HepG2 (cell line): Measurements from ENCODE around the gene RGS19. TPM values are rescaled to one million over a fixed set of nuclear protein-coding genes. Genes with fewer than 3 reads are reported as not detected.

Source experiments
- FOXC1 ChIP-seq: sonication (generic); formaldehyde crosslinking; IDR thresholded peaks from 2 replicates; pipeline ENCODE4 v1.8.0; 2022; ENCODE audit warnings: mild to moderate bottlenecking, missing genetic modification reagents, borderline replicate concordance
- HDAC1 ChIP-seq: sonication (generic); formaldehyde crosslinking; IDR thresholded peaks from 2 replicates; pipeline ENCODE4 v1.5.1; 2020; ENCODE audit warnings: mild to moderate bottlenecking, missing genetic modification reagents
- HNRNPL ChIP-seq: fragments of 200-400 bp; formaldehyde crosslinking; IDR thresholded peaks from 2 replicates; pipeline ENCODE4 v1.6.1; 2017; ENCODE audit warnings: mild to moderate bottlenecking, low read depth, low read length
- ISL2 ChIP-seq: sonication (generic); formaldehyde crosslinking; IDR thresholded peaks from 2 replicates; pipeline ENCODE4 v1.5.0; 2020; ENCODE audit warnings: missing genetic modification reagents
- ISX ChIP-seq: sonication (generic); formaldehyde crosslinking; conservative IDR thresholded peaks from 2 replicates; pipeline ENCODE4 v1.5.0; 2020; ENCODE audit warnings: missing genetic modification reagents
- JARID2 ChIP-seq: sonication (generic); formaldehyde crosslinking; IDR thresholded peaks from 2 replicates; pipeline ENCODE4 v1.8.1; 2023; ENCODE audit warnings: missing genetic modification reagents, inconsistent platforms; ENCODE audit not compliant: insufficient replicate concordance
- JUN ChIP-seq: sonication (generic); formaldehyde crosslinking; IDR thresholded peaks from 2 replicates; pipeline ENCODE4 v1.4.0; 2020; ENCODE audit warnings: mild to moderate bottlenecking, missing genetic modification reagents
- MATR3 ChIP-seq: sonication (generic); formaldehyde crosslinking; IDR thresholded peaks from 2 replicates; pipeline ENCODE4 v1.4.0; 2020; ENCODE audit warnings: missing genetic modification reagents
- NFRKB ChIP-seq: fragments of 450-650 bp; IDR thresholded peaks from 2 replicates; pipeline ENCODE4 v1.6.1; 2017
- SMYD3 ChIP-seq: sonication (generic); formaldehyde crosslinking; IDR thresholded peaks from 2 replicates; pipeline ENCODE4 v1.8.1; 2023; ENCODE audit warnings: mild to moderate bottlenecking, missing genetic modification reagents
- ZKSCAN1 ChIP-seq: fragments of 150-350 bp; IDR thresholded peaks from 2 replicates; pipeline ENCODE4 v1.6.1; 2014; ENCODE audit warnings: low read length
- ZNF234 ChIP-seq: sonication (generic); formaldehyde crosslinking; conservative IDR thresholded peaks from 2 replicates; pipeline ENCODE4 v1.5.1; 2020; ENCODE audit warnings: mild to moderate bottlenecking, missing genetic modification reagents
- ZNF589 ChIP-seq: sonication (generic); formaldehyde crosslinking; conservative IDR thresholded peaks from 2 replicates; pipeline ENCODE4 v1.8.0; 2022; ENCODE audit warnings: mild to moderate bottlenecking, moderate library complexity, missing genetic modification reagents
- ZNF713 ChIP-seq: sonication (generic); formaldehyde crosslinking; IDR thresholded peaks from 2 replicates; pipeline ENCODE4 v1.4.0; 2020; ENCODE audit warnings: mild to moderate bottlenecking, missing genetic modification reagents
- ZNF841 ChIP-seq: sonication (generic); formaldehyde crosslinking; IDR thresholded peaks from 2 replicates; pipeline ENCODE4 v1.8.1; 2023; ENCODE audit warnings: missing genetic modification reagents, borderline replicate concordance
- ZNF879 ChIP-seq: sonication (generic); formaldehyde crosslinking; IDR thresholded peaks from 2 replicates; pipeline ENCODE4 v1.8.1; 2023; ENCODE audit warnings: missing genetic modification reagents
- ZSCAN30 ChIP-seq: sonication (generic); formaldehyde crosslinking; IDR thresholded peaks from 2 replicates; pipeline ENCODE4 v1.5.0; 2020; ENCODE audit warnings: mild to moderate bottlenecking, missing genetic modification reagents
- polyA plus RNA-seq, 8 experiments: library from polyadenylated mRNA; depleted of rRNA in 3 of 8; stranded (reverse) in 7 of 8; unstranded in 1 of 8; fragments of >200 nt; fragmentation: Illumina TruSeq in 4 of 8; extraction: Trizol in 4 of 8; gene quantifications; 2 replicates each; pipeline versions ENCODE4 v1.2.1 to v1.2.3, GENCODE V29; 2011 to 2016; ENCODE audit warnings: low read depth in 4 of 8, missing spikeins in 1 of 8, mixed read lengths in 1 of 8; ENCODE audit not compliant: insufficient read depth in 1 of 8
- total RNA-seq, 5 experiments: library from RNA; depleted of rRNA; stranded (reverse); fragments of >200 nt; fragmentation: Illumina TruSeq; extraction: Trizol; gene quantifications; 2 replicates each; pipeline ENCODE4 v1.2.3, GENCODE V29; 2016; ENCODE audit warnings: low read depth in 1 of 5
- TF ChIP-seq, protein P1 (sequence below): sonication (generic); formaldehyde crosslinking; conservative IDR thresholded peaks from 2 replicates; pipeline ENCODE4 v1.4.0; 2020; ENCODE audit warnings: missing genetic modification reagents
- TF ChIP-seq, protein P2 (sequence below): sonication (generic); formaldehyde crosslinking; conservative IDR thresholded peaks from 2 replicates; pipeline ENCODE4 v1.4.0; 2020; ENCODE audit warnings: missing genetic modification reagents
- TF ChIP-seq, protein P3 (sequence below): sonication (generic); formaldehyde crosslinking; IDR thresholded peaks from 2 replicates; pipeline ENCODE4 v1.5.1; 2020; ENCODE audit warnings: missing genetic modification reagents, mild to moderate bottlenecking, borderline replicate concordance
- TF ChIP-seq, protein P4 (sequence below): sonication (generic); formaldehyde crosslinking; IDR thresholded peaks from 2 replicates; pipeline ENCODE4 v1.5.0; 2020; ENCODE audit warnings: mild to moderate bottlenecking, missing genetic modification reagents, moderate library complexity
- TF ChIP-seq, protein P5 (sequence below): sonication (generic); formaldehyde crosslinking; IDR thresholded peaks from 2 replicates; pipeline ENCODE4 v1.9.0; 2021; ENCODE audit warnings: missing genetic modification reagents, borderline replicate concordance

RGS19 gene
- total and polyA plus RNA-seq, 2 of the 13 experiments (the other 11 are each of a cell fraction or from before 2014, with no cell fraction given) = 10.7 to 11.9 TPM

DNA sequence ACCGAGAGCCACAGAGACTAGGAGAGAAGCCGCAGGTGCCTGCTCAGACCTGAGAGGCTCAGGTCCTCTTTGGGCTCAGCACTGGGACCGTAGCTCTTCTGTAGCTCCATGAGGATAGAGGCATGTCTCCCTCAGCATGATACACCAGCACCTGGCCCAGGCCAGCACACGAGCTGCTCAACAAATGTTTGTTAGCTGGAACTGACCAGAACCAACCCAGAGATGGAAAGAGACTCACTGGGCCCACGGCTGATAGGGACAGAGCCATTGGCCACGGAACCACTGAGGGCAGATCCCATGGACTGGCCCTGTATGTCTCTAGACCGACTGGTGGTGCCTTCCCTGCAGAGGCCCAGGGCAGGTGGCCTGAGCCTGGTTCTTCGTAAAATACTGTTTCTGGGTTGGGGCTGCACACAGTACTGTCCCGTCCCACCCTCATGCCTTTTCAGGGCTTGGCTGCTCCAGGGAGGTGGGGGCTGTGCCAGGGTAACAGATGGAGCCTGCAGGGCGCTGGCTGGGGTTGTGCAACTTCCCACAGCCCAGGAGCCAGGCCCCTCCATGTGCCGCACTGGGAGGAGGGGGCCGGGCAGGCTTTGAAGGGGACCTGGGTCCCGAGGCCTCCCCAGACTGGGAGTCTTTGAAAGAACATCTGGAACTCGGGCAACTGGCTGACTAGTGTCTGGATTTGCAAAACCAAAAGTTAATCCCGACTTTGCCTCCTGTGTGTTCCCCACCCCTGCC lies 38.1 kb downstream of the RGS19 start (continued):
- TF ChIP-seq FOXC1 (CRISPR knock-in tag) (0 out of 2 replicates have a peak, but pooled peaks have one; percentile 3), ZKSCAN1 (no peak), HNRNPL (peak; percentile 83), ZNF589 (CRISPR knock-in tag) (no peak; the same call in none of the 2 replicates), ZNF234 (CRISPR knock-in tag) (no peak), JUN (no peak), SMYD3 (CRISPR knock-in tag) (peak; percentile 41; the same call in 1 of the 2 replicates), ISX (CRISPR knock-in tag) (no peak; the same call in 1 of the 2 replicates), JARID2 (no peak), ZSCAN30 (CRISPR knock-in tag) (no peak), MATR3 (CRISPR knock-in tag) (no peak), ISL2 (peak; percentile 45), ZNF713 (CRISPR knock-in tag) (no peak), NFRKB (no peak), ZNF879 (CRISPR knock-in tag) (no peak), HDAC1 (peak; percentile 76), ZNF841 (CRISPR knock-in tag) (no peak)
- TF ChIP-seq, protein P1, sequence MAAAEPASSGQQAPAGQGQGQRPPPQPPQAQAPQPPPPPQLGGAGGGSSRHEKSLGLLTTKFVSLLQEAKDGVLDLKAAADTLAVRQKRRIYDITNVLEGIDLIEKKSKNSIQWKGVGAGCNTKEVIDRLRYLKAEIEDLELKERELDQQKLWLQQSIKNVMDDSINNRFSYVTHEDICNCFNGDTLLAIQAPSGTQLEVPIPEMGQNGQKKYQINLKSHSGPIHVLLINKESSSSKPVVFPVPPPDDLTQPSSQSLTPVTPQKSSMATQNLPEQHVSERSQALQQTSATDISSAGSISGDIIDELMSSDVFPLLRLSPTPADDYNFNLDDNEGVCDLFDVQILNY = peak; percentile 33; the same call in 1 of the 2 replicates
- TF ChIP-seq, protein P2, sequence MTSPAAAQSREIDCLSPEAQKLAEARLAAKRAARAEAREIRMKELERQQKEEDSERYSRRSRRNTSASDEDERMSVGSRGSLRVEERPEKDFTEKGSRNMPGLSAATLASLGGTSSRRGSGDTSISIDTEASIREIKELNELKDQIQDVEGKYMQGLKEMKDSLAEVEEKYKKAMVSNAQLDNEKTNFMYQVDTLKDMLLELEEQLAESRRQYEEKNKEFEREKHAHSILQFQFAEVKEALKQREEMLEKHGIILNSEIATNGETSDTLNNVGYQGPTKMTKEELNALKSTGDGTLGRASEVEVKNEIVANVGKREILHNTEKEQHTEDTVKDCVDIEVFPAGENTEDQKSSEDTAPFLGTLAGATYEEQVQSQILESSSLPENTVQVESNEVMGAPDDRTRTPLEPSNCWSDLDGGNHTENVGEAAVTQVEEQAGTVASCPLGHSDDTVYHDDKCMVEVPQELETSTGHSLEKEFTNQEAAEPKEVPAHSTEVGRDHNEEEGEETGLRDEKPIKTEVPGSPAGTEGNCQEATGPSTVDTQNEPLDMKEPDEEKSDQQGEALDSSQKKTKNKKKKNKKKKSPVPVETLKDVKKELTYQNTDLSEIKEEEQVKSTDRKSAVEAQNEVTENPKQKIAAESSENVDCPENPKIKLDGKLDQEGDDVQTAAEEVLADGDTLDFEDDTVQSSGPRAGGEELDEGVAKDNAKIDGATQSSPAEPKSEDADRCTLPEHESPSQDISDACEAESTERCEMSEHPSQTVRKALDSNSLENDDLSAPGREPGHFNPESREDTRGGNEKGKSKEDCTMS (CRISPR knock-in tag) = peak; percentile 69; the same call in 1 of the 2 replicates
- TF ChIP-seq, protein P3, sequence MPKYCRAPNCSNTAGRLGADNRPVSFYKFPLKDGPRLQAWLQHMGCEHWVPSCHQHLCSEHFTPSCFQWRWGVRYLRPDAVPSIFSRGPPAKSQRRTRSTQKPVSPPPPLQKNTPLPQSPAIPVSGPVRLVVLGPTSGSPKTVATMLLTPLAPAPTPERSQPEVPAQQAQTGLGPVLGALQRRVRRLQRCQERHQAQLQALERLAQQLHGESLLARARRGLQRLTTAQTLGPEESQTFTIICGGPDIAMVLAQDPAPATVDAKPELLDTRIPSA = peak; percentile 62; the same call in 1 of the 2 replicates
- TF ChIP-seq, protein P4, sequence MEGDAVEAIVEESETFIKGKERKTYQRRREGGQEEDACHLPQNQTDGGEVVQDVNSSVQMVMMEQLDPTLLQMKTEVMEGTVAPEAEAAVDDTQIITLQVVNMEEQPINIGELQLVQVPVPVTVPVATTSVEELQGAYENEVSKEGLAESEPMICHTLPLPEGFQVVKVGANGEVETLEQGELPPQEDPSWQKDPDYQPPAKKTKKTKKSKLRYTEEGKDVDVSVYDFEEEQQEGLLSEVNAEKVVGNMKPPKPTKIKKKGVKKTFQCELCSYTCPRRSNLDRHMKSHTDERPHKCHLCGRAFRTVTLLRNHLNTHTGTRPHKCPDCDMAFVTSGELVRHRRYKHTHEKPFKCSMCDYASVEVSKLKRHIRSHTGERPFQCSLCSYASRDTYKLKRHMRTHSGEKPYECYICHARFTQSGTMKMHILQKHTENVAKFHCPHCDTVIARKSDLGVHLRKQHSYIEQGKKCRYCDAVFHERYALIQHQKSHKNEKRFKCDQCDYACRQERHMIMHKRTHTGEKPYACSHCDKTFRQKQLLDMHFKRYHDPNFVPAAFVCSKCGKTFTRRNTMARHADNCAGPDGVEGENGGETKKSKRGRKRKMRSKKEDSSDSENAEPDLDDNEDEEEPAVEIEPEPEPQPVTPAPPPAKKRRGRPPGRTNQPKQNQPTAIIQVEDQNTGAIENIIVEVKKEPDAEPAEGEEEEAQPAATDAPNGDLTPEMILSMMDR (CRISPR knock-in tag) = no peak
- TF ChIP-seq, protein P5, sequence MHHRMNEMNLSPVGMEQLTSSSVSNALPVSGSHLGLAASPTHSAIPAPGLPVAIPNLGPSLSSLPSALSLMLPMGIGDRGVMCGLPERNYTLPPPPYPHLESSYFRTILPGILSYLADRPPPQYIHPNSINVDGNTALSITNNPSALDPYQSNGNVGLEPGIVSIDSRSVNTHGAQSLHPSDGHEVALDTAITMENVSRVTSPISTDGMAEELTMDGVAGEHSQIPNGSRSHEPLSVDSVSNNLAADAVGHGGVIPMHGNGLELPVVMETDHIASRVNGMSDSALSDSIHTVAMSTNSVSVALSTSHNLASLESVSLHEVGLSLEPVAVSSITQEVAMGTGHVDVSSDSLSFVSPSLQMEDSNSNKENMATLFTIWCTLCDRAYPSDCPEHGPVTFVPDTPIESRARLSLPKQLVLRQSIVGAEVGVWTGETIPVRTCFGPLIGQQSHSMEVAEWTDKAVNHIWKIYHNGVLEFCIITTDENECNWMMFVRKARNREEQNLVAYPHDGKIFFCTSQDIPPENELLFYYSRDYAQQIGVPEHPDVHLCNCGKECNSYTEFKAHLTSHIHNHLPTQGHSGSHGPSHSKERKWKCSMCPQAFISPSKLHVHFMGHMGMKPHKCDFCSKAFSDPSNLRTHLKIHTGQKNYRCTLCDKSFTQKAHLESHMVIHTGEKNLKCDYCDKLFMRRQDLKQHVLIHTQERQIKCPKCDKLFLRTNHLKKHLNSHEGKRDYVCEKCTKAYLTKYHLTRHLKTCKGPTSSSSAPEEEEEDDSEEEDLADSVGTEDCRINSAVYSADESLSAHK (CRISPR knock-in tag) = no peak
